HG02759 (cell line): ENCODE results near the gene MMEL1.
"Not testable (repeated sequence)": the region's sequence is repeated elsewhere in the genome, so short reads cannot be mapped to it uniquely, and the experiment has no call there.

Experiments
- ATAC-seq: cut with Tn5 transposase; IDR thresholded peaks from one replicate; pipeline ENCODE4 v1.9.1; 2021; ENCODE audit warnings: mild to moderate bottlenecking, moderate library complexity; ENCODE audit not compliant: unreplicated experiment

Gene MMEL1

DNA sequence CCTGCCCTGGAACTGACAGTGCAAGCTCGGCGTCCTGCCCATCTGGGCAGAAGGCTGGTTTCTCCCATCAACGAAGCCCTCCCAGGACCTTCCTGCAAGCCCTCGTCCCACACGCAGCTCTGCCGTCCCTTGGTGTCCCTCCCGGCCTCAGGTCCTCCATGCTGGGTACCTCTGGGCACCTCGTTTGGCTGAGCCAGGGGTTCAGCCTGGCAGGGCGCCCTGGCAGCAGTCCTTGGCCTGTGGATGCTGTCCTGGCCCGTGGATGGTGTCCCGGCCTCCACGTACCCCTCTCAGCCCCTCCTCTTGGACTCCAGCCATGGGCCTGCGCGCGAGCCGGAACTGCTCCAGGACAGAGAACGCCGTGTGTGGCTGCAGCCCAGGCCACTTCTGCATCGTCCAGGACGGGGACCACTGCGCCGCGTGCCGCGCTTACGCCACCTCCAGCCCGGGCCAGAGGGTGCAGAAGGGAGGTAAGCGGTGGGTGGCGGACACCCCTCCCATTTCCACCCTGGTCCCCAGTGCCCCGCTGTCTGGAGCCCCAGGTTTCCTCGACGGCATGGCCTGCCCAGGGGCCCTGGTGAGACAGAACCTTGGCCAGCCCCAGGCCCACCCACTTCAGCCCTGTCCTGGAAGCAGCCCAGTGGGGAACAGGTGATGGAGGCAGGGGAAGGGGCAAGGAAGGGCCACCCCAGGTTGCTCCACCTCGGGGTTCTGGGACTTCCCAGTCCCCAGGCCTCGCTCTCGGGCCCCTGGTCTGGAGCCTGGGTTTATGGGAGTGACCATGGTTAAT lies 73.1 kb downstream of the MMEL1 start:
- no peak for ATAC-seq

DNA sequence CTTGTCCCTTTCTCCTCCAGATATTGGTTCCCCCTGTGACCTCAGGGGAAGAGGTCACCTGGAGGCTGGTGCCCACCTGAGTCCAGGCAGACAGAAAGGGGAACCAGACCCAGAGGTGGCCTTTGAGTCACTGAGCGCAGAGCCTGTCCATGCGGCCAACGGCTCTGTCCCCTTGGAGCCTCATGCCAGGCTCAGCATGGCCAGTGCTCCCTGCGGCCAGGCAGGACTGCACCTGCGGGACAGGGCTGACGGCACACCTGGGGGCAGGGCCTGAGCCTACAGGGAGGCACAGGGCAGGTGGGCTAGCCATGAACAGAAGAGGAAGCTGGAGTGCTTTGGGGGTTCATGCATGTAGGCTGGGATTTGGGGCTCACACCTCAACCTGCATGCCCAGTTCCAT lies 74.0 kb downstream of the MMEL1 start:
- no peak for ATAC-seq

DNA sequence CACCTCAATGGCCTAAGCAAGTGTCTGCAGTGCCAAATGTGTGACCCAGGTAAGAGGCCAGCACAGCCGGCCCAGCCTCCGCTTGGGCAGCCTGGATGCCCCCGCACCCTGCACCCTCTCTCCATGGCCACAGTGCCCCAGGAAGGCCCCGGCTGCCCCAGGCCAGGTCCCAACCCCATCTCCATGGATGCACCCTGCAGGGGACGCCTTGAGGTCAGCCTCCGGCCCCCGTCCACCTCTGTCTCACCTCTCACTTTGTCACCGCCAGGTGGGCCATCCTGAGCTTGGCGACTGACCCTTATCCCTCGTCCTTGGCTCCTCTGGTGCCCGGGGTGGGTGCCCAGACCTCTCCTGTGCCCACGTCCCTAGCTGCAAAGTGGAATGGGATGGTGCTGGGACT lies 74.4 kb downstream of the MMEL1 start:
- ATAC-seq = no peak

DNA sequence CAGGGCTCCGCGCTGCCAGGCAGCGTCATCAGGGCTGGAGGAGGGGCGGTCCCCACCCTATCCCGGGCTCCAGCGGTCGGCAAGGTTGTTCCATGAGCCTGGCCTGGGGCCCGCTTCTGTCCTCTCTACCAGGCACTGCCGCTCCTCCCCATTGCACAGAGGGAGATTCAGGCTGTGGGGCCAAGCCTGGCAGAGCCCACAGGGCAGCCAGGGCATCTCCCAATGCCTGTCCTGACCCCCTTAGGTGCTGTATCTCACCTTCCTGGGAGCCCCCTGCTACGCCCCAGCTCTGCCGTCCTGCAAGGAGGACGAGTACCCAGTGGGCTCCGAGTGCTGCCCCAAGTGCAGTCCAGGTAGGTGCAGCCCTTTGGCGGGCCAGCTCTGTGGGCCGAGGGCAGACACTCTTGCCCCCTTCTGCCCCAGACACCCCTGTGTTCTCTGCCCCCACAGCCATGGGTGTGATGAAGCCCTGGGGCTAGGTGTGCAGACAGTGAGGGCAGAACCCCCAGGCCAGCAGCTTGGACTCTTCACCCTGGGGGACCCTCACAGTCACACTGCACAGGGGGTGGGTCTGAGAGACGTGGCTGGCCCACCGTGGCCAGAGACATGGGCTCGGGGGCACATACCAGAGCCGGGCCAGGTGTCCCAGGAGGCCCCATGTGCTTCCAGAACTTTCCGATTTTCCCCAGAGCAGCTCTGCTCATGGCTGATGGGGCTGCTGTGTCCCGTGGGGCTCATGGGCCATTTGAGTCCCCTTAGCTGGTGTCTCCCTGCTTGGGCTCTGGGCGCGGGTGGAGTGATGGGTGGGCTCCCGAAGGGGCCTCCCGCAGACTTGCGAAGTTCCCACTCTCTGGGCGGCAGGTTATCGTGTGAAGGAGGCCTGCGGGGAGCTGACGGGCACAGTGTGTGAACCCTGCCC lies 75.1 kb downstream of the MMEL1 start:
- no peak for ATAC-seq

DNA sequence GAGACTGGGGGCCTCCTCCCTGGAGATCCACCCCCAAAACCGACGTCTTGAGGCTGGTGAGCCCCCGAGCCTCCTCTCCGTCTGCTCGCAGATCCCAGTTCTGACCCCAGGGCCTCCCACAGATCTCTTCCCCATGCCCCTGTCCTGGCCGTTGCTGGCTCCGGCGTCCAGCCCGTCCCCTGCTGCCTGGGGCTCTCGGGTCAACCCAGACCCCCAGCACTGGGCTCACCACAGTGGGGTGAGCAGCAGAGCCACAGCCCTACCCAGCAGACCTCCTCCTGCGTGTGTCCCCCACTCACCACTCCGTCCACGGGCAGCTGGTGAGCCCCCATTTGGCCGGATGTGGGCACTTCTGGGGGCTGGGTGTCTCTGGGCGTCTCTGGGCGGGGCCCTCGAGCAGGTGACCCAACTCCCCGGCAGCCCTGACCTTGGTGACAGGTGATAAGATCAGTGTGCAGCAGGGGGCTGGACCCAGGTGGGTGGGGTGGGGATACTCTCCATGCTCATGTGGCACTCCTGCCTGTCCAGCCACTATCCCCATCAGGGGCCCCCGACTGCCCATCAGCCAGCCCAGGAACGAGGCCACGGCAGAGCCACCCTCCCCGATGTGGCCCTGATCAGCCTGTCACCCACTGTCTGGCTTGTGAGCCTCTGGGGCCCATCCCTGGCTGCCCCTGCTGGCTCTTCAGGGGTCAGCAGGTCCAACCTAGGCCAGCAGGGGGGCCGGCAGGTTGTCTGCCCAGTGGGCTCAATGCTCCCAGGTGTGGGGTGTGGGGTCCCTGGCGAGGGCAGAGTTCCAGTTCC lies 75.9 kb downstream of the MMEL1 start:
- peak; percentile 30 for ATAC-seq

DNA sequence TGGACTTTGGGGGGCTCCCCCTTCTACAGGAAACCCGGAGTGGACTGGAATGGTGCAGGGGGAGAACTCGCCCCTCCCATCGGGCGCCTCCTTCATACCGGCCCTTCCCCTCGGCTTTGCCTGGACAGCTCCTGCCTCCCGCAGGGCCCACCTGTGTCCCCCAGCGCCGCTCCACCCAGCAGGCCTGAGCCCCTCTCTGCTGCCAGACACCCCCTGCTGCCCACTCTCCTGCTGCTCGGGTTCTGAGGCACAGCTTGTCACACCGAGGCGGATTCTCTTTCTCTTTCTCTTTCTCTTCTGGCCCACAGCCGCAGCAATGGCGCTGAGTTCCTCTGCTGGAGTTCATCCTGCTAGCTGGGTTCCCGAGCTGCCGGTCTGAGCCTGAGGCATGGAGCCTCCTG lies 76.5 kb downstream of the MMEL1 start, which contains the start of gene TNFRSF14:
TSS of gene TNFRSF14 (plus strand) at position 95 of the 401 bp plus-strand sequence. CDS start at position 389, 294 bp downstream.
- peak; percentile 37 for ATAC-seq

DNA sequence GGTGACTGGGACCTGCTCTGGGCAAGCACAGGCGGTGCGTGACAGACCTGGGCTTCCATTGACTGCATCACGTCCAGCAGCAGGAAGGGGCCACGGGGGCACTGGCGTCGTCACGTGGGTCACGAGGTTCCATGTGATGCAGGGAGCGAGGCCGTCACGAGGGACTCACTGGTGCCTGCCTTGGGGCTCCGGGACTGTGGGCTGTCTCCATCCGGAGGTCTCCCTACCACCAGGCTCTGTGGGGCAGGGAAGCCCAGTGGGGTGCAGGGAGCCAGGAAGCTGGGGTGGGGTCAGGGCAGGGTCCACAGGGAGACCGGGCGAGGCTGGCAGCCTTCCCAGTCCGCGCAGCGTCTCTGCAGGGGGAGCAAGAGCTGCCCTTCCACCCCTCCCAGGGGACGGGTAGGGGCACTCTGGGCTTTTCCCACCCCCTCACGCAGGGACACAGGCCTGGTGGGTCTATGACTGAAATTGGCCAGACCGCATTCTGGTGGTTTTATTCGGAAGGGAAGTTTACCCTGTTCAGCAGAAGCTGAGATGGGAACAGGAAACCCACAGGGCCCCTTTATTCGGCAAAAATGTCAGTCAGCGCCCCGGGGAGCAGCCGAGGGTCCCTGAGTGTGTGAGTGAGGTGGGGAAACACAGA lies 77.1 kb downstream of the MMEL1 start:
- peak; percentile 41 for ATAC-seq

DNA sequence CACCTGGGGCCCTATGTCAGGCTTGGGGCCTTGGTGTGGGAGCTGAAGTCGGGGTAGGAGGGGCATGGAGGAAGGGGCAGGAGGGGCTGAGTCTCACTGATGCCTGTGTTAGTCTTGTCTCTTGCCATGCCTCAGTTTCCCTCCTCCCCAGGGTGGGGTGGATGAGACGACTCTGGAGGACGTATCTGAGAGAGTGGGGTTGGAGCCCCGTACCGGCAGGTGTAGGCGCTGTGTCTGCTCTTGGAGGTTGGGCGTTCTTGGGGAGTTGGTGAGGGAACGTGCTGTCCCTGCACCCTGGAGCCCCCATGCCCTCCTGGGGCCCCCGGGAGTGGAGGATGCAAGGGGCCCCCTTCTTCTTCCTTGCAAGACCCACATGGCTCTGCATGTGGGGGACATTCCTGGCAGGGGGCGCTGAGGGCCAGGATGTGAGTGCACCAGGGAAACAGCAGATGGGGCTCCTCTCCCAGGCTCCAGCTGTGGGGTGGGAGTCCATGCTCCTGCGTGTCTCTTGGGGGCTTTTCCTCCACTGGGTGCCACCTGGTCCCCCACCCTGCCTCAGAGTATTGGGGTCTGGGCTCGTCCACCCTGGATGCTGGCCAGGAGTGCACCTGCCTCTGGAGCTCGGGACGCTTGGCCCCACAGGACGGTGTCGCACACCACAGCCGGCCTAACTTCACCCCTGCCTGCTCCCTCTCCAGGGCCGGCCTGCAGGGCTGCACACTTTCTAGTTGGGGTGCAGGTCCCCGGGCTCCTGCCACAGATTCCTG lies 78.0 kb downstream of the MMEL1 start:
- ATAC-seq = no peak

DNA sequence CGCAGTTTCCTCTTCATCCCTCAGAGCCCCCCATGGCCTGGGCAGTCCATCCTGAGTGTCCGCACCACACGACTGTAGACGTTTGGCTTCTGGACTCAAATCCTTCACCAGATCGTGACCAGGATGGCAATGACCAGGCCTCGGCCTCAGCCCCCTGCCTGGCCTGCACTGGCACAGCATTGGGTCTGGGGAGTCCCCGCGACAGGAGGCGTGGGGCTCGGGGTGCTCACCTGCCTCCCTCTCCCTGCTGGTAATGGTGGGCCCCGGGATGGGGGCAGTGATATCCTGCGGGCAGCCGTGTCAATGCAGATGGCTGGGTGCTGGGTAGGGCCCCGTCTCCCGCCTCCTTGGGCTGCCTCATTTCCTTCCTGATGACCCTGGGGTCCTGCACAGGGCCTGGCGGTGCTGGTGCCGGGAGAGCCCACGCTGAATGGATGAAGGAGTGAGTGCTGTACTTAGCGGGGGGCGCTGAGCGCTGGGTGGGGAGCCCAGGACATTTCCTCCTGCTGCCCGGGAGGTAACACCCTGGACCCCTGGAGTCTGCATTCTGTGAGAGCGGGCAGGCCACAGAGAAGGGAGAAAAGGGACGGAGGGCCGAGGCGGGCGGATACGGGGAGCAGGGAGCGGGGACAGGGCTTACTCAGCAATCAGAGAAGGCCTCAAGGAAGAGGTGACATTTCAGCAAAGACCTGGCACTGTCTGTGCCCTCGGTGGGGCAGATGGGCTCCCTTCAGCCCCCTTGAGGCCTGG lies 78.8 kb downstream of the MMEL1 start:
- no peak for ATAC-seq

DNA sequence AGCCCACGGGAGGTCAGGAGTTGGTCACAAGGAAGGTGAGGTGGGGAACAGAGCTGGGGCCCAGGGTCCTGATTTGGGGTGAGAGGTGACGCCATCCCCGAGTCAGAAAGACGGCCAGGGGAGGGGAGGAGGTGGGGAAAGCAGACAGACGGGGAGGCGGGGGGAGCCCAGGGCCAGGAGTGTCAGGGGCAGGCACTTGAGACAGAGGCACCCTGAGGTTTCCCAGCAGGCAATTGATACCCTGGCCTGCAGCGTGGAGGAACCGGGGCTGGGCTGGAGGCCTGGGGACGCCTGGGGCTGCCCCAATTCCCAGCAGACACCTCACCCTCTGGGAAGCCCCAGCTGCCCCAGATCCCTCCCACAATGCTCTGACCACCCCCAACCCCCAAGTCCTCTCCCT lies 79.7 kb downstream of the MMEL1 start:
- not testable (repeated sequence) for ATAC-seq

DNA sequence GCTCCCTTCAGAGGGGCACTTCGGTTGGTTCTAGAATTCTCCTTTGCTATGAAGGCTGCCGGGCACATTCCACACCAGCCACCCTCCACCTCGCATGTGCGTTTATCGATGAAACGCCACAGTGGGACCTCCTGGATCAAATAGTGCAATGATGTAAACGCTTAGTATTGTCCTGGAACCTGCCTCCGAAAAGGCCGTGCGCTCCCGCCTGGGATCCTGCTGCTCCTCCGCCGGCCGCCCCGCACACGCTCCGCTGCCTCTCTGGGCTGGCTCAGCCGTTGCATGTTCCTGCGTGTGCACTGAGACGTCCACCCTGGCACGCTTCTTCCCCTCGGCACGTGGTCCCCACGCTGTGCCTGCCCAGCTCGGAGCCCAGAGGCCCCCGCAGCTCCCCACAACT lies 80.6 kb downstream of the MMEL1 start:
- no peak for ATAC-seq

DNA sequence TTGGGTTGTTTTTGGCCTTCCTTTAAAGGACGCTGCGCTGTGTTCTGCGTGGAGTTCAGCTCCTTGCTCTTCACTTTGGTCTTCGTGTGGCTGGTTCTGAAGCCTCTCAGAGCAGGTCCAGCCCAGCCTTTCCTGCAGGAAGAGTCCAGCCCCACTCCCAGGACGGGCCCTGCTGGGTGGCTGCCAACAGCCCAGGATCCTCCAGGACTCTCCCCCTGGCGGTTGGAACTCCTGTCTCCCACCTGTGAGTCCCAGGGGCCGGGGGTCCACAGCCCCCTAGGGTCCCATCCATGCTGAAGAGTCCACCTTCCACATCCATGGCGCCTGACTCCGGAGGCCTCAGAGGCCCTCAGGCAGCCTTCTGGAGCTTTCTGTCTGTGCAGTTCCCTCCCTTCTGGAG lies 81.3 kb downstream of the MMEL1 start:
- not testable (repeated sequence) for ATAC-seq

DNA sequence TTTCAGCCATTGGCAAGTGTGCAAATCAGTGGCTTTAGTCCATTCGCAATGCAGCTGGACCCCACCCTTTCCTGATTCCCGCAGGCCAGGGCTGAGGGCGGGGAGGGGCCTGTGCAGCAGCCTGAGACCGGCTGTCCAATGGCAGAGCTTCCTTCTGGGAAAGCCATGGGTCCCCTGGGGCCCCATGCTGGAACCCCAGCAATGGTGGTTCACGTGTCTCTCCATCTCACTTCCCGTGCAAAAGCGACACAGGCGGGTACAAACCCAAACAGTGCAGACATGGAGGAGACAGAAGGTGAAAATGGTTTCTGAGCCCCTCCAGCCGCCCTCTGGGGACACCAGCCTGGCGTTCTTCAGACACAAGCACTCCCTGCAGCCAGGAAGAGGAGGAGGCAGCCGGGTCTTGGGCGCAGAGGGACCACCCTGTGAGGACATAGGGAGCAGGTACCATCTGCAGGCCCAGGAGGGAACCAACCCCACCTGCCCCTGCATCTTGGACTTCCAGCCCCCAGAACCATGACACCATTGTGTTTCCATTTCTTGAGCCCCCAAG lies 82.4 kb downstream of the MMEL1 start:
- ATAC-seq = not testable (repeated sequence)

DNA sequence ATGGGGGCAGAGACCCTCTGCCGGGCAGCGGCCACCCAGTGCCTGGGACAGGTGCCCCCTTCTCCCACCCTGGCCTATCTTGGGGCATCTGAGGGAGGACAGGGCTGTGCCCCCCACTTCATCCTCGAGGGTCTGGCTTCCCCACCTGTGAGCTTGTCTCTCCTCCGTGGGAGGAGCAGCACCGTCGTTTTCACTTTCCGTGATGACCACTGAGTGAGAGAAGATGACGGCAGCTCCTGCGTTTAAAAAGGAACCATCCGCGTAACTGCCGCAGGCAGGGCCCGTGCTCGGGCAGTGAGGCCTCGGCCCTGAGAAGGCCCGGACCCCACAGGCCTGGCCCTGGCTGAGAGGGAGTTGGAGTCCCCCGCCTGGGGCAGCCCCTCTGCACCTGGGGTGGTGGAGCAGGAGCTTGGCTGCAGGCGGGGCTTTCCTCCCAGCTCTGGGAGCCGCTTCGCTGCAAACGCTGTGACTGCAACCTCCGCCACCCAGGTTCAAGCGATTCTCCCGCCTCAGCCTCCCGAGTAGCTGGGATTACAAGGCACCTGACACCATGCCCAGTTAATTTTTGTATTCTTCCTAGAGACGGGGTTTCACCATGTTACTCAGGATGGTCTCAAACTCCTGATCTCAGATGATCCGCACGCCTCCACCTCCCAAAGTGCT lies 83.3 kb downstream of the MMEL1 start:
- not testable (repeated sequence) for ATAC-seq

DNA sequence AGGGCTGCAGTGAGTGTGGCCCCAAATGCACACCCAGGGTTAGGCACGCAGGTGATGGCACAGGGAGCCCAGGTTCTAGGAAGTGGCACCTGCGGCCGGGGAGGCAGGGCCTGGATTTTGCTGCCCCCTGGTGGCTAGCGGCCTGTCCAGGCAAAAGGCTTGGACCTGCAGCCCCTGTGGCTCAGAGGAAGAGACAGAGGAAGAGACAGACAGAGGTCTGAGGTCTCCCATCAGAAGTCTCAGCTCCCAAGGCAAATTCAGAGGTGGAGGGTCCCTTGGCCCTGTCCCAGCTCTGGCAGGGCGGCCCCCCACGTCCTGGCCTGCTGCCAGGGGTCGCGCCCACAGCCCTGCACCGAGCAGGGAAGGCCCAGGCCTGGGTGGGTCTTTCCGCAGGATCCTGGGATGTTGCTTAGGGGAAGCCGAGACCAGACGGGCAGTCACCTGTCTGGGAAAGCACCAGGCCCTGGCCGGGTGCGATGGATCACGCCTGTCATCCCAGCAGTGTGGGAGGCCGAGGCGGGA lies 84.7 kb downstream of the MMEL1 start:
- ATAC-seq = peak; percentile 26

DNA sequence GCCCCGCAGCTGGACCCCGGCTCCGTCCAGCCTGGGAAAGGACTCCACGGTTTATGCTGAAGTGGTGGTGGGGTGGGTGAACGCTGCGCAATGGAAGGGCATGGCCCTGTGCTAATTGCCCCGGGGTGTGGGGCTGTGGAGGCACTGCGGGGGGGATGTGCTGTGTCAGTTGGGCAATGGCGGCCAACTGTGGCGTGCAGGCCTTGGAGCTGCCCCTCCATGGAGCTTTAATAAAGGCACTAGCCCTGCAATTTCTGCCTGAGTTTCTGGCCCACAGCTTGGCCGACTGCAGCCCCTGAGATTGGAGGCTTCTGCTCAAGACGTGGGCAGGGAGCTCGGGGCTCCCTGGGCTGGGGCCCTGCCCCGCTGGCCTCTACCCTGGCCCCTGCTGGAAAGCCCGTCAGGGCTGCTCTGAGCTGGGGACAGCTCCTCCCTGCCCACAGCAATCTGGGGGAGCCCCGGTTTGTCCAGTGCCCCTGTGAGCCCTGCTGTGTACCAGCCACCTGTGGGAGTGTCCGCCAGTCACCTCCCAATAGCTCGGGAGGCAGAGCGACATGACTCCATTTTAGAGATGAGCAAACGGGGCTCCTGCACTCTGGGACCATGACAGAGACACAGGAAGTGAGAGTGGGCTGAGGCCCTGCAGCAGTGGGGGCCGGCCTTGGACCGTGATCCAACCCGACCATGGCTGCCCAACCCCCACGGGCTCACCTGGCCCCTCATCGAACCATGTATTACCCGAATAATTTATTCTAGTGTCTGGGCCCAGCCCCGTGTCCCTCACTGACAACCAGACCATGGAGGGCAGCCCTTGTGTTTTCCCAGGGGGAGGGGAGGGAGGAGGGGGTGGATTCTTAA lies 85.4 kb downstream of the MMEL1 start:
- ATAC-seq = no peak
